Measurements from ENCODE around the gene ZBTB5. TPM values are rescaled to one million over a fixed set of nuclear protein-coding genes. Genes with fewer than 3 reads are reported as not detected.
"Not testable (repeated sequence)": the region's sequence is repeated elsewhere in the genome, so short reads cannot be mapped to it uniquely, and the experiment has no call there.

Gene ZBTB5
- total RNA-seq, 1 donor from 2014 or later = 15.1 TPM

DNA sequence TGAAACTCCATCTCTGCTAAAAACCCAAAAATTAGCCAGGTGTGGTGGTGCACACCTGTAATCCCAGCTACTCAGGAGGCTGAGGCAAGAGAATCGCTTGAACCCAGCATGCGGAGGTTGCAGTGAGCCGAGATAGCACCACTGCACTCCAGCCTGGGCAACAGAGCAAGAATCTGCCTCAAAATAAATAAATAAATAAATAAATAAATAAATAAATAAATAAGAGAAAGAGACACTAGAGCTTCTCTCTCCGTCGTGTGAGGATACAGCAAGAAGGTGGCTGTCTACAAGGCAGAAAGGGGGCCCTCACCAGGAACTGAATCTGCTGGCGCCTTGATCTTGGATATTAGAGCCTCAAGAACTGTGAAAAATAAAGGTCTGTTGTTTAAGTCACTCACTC is 8.7 kb upstream of the ZBTB5 start:
- not testable (repeated sequence) for H3K36me3 ChIP-seq (ENCODE audit: control insufficient read depth in 3 of 3, insufficient read depth in 3 of 3, low read length in 3 of 3); H3K9ac ChIP-seq (ENCODE audit: low read depth in 1 of 3, low read length in 3 of 3); H3K4me1 ChIP-seq (ENCODE audit: control insufficient read depth in 3 of 3, insufficient read depth in 3 of 3, low read length in 3 of 3); H3K9me3 ChIP-seq (ENCODE audit: control insufficient read depth in 3 of 3, low read length in 3 of 3); H3K27me3 ChIP-seq (ENCODE audit: control insufficient read depth in 3 of 3, insufficient read depth in 3 of 3, low read length in 3 of 3); H3K27ac ChIP-seq (ENCODE audit: low read depth, low read length); H3K4me3 ChIP-seq (ENCODE audit: low read length in 3 of 3)

DNA sequence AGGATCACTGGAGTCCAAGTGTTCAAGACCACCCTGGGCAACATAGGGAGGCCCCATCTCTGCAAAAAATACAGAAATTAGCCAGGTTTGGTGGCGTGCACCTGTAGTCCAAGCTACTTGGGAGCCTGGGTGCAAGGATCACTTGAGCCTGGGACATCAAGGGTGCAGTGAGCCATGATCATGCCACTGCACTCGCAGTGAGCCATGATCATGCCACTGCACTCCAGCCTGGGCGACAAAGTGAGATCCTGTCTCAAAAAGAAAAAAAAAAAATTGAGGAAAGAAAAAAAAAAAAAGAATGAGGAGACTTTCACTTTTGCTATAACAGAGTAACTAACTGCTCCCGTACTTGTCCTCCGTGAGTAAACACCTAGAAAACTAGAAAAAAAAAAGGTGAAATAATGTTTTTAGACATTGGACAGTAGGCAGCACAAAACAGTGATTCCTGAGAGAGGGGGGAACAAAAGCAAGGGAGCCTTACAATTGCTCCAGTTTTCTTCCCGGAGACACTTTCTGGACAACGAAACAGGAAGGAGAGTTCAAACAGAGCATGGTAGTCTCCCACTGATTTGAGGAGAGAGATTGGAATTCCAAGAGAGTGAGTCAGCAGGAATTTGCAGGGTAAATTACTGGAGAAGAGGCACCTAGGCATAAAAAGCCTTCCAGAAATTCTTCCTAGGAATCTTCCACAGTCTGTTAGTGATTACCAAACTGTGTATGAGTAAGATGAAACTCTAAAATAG is 6.9 kb upstream of the ZBTB5 start:
- peak overlapping the region; percentile 40 for H3K27ac ChIP-seq (ENCODE audit: low read depth, low read length)
- H3K4me3 ChIP-seq (ENCODE audit: low read length in 3 of 3) = peak overlapping the region in 2 of 3 donors; percentile 48
- no peaks in the 10 kb centered on the region for H3K27me3 ChIP-seq (ENCODE audit: control insufficient read depth in 3 of 3, insufficient read depth in 3 of 3, low read length in 3 of 3)
- no peaks in the 10 kb centered on the region for H3K4me1 ChIP-seq (ENCODE audit: control insufficient read depth in 3 of 3, insufficient read depth in 3 of 3, low read length in 3 of 3)
- no peaks in the 10 kb centered on the region for H3K9me3 ChIP-seq (ENCODE audit: control insufficient read depth in 3 of 3, low read length in 3 of 3)
- H3K36me3 ChIP-seq (ENCODE audit: control insufficient read depth in 3 of 3, insufficient read depth in 3 of 3, low read length in 3 of 3) = no peaks in the 10 kb centered on the region
- H3K9ac ChIP-seq (ENCODE audit: low read depth in 1 of 3, low read length in 3 of 3) = peak overlapping the region in 2 of 3 donors; percentile 27 to 45

DNA sequence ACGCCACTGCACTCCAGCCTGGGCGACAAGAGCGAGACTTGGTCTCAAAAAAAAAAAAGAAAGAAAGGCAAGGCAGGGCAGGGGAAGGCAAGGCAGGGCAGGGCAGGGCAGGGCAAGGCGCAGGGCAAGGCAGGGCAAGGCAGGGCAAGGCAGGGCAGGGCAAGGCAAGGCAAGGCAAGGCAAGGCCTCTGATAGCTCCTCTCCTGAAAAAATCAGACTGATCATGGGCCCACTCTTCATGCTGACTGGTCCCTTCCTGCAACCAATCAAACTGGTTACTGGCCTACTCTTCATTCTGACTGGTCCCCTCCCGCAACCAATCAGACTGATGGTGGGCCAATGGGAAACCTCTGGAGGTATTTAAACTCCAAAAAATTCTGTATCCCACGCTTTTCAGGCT is 3.4 kb upstream of the ZBTB5 start:
- Histone ChIP-seq H3K9me3 (ENCODE audit: control insufficient read depth in 3 of 3, low read length in 3 of 3) (no peaks in the 10 kb centered on the region), H3K4me1 (ENCODE audit: control insufficient read depth in 3 of 3, insufficient read depth in 3 of 3, low read length in 3 of 3) (peaks cover 5 to 21% (median 15%) of the 10 kb centered on the region in 3 donors), H3K36me3 (ENCODE audit: control insufficient read depth in 3 of 3, insufficient read depth in 3 of 3, low read length in 3 of 3) (peaks cover 0 to 2% (median 0%) of the 10 kb centered on the region in 3 donors), H3K27ac (ENCODE audit: low read depth, low read length) (no peak overlapping the region), H3K9ac (ENCODE audit: low read depth in 1 of 3, low read length in 3 of 3) (no peak overlapping the region), H3K4me3 (ENCODE audit: low read length in 3 of 3) (no peak overlapping the region), H3K27me3 (ENCODE audit: control insufficient read depth in 3 of 3, insufficient read depth in 3 of 3, low read length in 3 of 3) (no peaks in the 10 kb centered on the region)

DNA sequence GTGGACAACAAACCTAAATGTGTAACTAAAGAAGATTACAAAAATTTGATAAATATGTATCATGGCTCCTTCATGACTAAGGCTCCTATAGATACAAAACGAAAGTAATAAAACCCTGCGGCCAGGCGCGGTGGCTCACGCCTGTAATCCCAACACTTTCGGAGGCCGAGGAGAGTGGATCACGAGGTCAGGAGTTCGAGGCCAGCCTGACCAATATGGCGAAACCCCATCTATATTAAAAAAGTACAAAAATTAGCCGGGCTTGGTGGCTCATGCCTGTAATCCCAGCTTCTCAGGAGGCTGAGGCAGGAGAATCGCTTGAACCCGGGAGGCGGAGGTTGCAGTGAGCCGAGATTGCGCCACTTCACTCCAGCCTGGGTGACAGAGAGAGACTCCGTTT is 2.3 kb upstream of the ZBTB5 start:
- not testable (repeated sequence) for H3K27ac ChIP-seq (ENCODE audit: low read depth, low read length); H3K36me3 ChIP-seq (ENCODE audit: control insufficient read depth in 3 of 3, insufficient read depth in 3 of 3, low read length in 3 of 3); H3K9me3 ChIP-seq (ENCODE audit: control insufficient read depth in 3 of 3, low read length in 3 of 3); H3K27me3 ChIP-seq (ENCODE audit: control insufficient read depth in 3 of 3, insufficient read depth in 3 of 3, low read length in 3 of 3); H3K4me3 ChIP-seq (ENCODE audit: low read length in 3 of 3); H3K9ac ChIP-seq (ENCODE audit: low read depth in 1 of 3, low read length in 3 of 3)
- H3K4me1 ChIP-seq (ENCODE audit: control insufficient read depth in 3 of 3, insufficient read depth in 3 of 3, low read length in 3 of 3) = peaks cover 13 to 31% (median 24%) of the 10 kb centered on the region in 3 donors

DNA sequence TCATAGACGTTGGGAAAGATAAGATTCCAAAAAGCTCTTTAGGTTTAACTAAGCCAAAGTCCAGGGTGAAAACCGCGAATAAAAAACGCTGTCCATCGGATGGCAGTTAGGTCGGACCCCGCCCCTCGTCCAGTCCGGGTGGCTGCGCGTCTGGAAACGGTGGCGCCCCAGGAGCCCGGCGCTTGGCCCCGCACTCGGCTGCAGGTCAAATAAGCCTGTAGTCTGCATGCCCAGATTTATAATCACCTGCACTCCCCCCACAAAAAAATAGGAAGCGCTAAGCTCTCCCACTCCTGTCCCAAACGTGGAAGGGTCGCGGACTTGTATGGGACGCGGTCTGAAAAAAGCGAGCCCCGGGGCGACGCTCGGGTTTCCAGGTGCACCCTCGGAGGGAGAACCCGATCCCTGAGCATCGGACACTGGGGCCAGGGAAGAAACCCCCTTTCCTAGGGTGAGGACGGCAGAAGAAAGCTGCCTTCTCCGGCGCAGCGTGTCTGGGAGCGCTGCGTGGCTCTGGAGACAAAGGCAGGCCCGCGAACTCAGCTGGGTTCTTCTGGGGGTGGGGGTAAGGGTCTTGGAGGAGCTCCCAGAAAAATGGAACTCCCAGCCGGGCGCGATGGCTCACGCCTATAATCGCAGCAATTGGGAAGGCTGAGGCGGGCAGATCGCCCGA is 923 bp upstream of the ZBTB5 start:
- Histone ChIP-seq H3K4me3 (ENCODE audit: low read length in 3 of 3) (peak overlapping the region; percentile 92 to 98 (median 98)), H3K4me1 (ENCODE audit: control insufficient read depth in 3 of 3, insufficient read depth in 3 of 3, low read length in 3 of 3) (peaks cover 13 to 37% (median 24%) of the 10 kb centered on the region in 3 donors), H3K27ac (ENCODE audit: low read depth, low read length) (peak overlapping the region; percentile 99), H3K36me3 (ENCODE audit: control insufficient read depth in 3 of 3, insufficient read depth in 3 of 3, low read length in 3 of 3) (peaks cover 0 to 2% (median 0%) of the 10 kb centered on the region in 3 donors), H3K27me3 (ENCODE audit: control insufficient read depth in 3 of 3, insufficient read depth in 3 of 3, low read length in 3 of 3) (no peaks in the 10 kb centered on the region), H3K9me3 (ENCODE audit: control insufficient read depth in 3 of 3, low read length in 3 of 3) (no peaks in the 10 kb centered on the region), H3K9ac (ENCODE audit: low read depth in 1 of 3, low read length in 3 of 3) (peak overlapping the region; percentile 80 to 90 (median 85))

DNA sequence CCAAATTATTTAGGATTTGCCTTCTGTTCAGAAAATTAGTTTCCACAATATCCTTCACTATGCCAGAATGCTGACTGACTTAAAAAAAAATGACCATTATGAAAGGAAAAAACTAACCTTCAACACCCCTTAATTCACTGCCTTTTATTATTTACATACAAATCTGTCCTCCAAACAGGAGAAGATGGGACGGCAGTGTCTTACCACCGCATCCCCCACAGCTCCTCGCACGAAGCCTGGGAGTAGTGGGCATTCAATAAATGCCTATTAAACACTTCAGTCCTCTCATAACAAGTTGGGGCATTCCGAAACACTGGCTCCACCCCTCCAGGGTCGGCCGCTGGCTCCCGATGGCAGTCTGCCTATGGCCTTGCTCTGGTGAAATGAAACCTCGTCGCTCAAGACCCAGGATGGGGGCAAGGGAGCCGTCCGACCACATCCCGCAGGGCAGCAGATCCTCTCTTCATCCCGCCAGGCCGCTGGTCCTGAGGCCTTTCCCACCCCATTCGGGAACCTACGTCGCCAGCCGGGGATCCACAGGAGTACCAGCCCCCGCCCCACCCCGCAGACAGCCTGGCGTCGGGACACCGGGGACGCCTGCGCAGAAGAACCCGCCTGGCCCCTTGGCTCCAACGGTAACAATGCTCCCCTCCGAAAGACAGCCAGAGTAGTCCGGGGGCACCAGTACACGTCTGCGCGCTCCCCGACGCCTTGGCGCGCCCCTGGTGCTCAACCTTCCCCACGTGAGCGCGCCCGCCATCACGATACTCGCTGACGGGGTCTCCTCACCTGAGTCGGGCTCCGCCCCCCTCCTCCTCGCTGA is 613 bp downstream of the ZBTB5 start:
- Histone ChIP-seq H3K9ac (ENCODE audit: low read depth in 1 of 3, low read length in 3 of 3) (peak overlapping the region; percentile 97 to 98 (median 98)), H3K27me3 (ENCODE audit: control insufficient read depth in 3 of 3, insufficient read depth in 3 of 3, low read length in 3 of 3) (no peaks in the 10 kb centered on the region), H3K9me3 (ENCODE audit: control insufficient read depth in 3 of 3, low read length in 3 of 3) (no peaks in the 10 kb centered on the region), H3K27ac (ENCODE audit: low read depth, low read length) (peak overlapping the region; percentile 99), H3K36me3 (ENCODE audit: control insufficient read depth in 3 of 3, insufficient read depth in 3 of 3, low read length in 3 of 3) (peaks cover 0 to 2% (median 0%) of the 10 kb centered on the region in 3 donors), H3K4me1 (ENCODE audit: control insufficient read depth in 3 of 3, insufficient read depth in 3 of 3, low read length in 3 of 3) (peaks cover 13 to 37% (median 24%) of the 10 kb centered on the region in 3 donors), H3K4me3 (ENCODE audit: low read length in 3 of 3) (peak overlapping the region; percentile 76 to 98 (median 98))

DNA sequence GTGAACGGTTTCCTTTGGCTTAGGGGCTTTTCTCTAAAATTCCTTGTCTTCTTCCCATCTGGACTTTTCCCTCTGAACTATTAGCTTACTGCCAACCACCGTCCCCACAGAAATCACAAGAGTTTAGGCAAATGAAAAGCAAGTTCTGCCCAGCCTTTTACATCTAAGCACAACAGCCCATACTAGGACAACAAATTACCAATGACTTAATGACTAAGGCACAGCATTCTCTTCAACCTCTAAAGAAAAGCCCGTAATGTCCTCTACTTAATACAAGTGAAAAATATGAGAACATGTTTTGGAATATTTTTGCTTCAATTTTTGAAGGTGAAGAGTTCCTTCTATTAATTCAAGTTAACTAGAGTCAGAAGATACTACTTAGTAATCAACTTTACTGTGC is 1.2 kb downstream of the ZBTB5 start:
- H3K9ac ChIP-seq (ENCODE audit: low read depth in 1 of 3, low read length in 3 of 3) = peak overlapping the region; percentile 97 to 98 (median 98)
- H3K27ac ChIP-seq (ENCODE audit: low read depth, low read length) = peak overlapping the region; percentile 99
- no peaks in the 10 kb centered on the region for H3K9me3 ChIP-seq (ENCODE audit: control insufficient read depth in 3 of 3, low read length in 3 of 3)
- H3K4me3 ChIP-seq (ENCODE audit: low read length in 3 of 3) = peak overlapping the region; percentile 76 to 98 (median 98)
- H3K4me1 ChIP-seq (ENCODE audit: control insufficient read depth in 3 of 3, insufficient read depth in 3 of 3, low read length in 3 of 3) = peaks cover 13 to 37% (median 24%) of the 10 kb centered on the region in 3 donors
- no peaks in the 10 kb centered on the region for H3K27me3 ChIP-seq (ENCODE audit: control insufficient read depth in 3 of 3, insufficient read depth in 3 of 3, low read length in 3 of 3)
- H3K36me3 ChIP-seq (ENCODE audit: control insufficient read depth in 3 of 3, insufficient read depth in 3 of 3, low read length in 3 of 3) = peaks cover 0 to 2% (median 0%) of the 10 kb centered on the region in 3 donors

DNA sequence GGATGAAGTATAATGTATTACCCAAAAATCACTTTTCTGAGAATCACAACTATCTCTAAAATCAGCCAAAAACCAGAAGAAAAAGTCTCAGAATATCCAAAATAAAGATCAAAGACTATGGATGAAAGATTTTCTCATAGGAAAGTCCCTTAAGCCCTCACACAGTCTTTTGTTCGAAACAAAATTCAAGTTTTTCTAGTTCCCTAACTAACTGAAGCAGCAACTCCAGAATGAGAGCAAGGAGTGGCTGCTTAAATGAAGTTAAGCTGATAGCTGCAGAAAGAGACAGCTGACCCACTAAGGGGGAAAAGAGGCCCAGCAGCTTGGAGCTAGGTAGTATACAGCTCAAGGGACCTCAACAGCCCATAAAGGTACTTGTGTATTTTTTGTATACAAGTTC is 8.4 kb downstream of the ZBTB5 start:
- Histone ChIP-seq H3K9ac (ENCODE audit: low read depth in 1 of 3, low read length in 3 of 3) (no peak overlapping the region), H3K36me3 (ENCODE audit: control insufficient read depth in 3 of 3, insufficient read depth in 3 of 3, low read length in 3 of 3) (no peaks in the 10 kb centered on the region), H3K4me1 (ENCODE audit: control insufficient read depth in 3 of 3, insufficient read depth in 3 of 3, low read length in 3 of 3) (peaks cover 0 to 17% (median 9%) of the 10 kb centered on the region in 3 donors), H3K27me3 (ENCODE audit: control insufficient read depth in 3 of 3, insufficient read depth in 3 of 3, low read length in 3 of 3) (no peaks in the 10 kb centered on the region), H3K9me3 (ENCODE audit: control insufficient read depth in 3 of 3, low read length in 3 of 3) (no peaks in the 10 kb centered on the region), H3K4me3 (ENCODE audit: low read length in 3 of 3) (no peak overlapping the region), H3K27ac (ENCODE audit: low read depth, low read length) (no peak overlapping the region)

DNA sequence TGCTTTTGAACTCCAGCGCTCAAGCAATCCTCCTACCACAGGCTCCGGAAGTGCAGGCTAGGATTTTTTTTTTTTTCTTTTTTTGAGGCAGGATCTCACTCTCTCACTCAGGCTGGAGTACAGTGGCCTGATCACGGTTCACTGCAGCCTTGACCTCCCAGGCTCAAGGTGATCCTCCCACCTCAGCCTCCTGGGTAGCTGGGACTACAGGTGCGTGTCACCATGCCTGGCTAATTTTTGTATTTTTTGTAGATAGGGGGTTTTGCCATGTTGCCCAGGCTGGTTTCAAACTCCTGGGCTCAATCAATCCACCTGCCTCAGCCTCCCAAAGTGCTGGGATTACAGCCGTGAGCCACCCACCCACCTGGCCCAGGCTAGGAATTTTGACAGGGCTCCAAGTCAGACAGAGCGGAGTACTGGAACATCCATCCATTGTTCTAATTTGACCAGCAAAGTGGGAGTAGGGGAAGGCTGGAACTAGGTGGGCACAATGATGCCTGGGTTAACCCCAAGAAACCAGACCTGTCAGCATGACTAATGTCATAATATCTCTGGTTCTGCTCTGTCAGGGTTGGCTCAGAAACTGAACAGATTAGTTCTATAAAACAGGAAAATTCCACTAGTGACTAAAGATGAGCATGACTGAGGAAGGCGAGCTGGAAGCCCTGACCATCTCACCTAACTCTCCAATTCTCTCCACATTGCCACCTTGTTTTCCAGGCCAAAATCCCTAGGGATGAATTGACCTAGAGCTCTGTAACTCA is 9.2 kb downstream of the ZBTB5 start:
- H3K36me3 ChIP-seq (ENCODE audit: control insufficient read depth in 3 of 3, insufficient read depth in 3 of 3, low read length in 3 of 3) = no peaks in the 10 kb centered on the region
- H3K4me1 ChIP-seq (ENCODE audit: control insufficient read depth in 3 of 3, insufficient read depth in 3 of 3, low read length in 3 of 3) = peaks cover 0 to 19% (median 9%) of the 10 kb centered on the region in 3 donors
- no peaks in the 10 kb centered on the region for H3K27me3 ChIP-seq (ENCODE audit: control insufficient read depth in 3 of 3, insufficient read depth in 3 of 3, low read length in 3 of 3)
- H3K27ac ChIP-seq (ENCODE audit: low read depth, low read length) = no peak overlapping the region
- H3K4me3 ChIP-seq (ENCODE audit: low read length in 3 of 3) = no peak overlapping the region
- no peaks in the 10 kb centered on the region for H3K9me3 ChIP-seq (ENCODE audit: control insufficient read depth in 3 of 3, low read length in 3 of 3)
- no peak overlapping the region for H3K9ac ChIP-seq (ENCODE audit: low read depth in 1 of 3, low read length in 3 of 3)
